GM19023 (cell line): Measurements from ENCODE around the gene SPRR2B.
"Not testable (repeated sequence)": the region's sequence is repeated elsewhere in the genome, so short reads cannot be mapped to it uniquely, and the experiment has no call there.

Source experiments
- ATAC-seq: cut with Tn5 transposase; IDR thresholded peaks from one replicate; pipeline ENCODE4 v1.9.1; 2021; ENCODE audit warnings: mild to moderate bottlenecking, moderate library complexity; ENCODE audit not compliant: unreplicated experiment

The SPRR2B gene

DNA sequence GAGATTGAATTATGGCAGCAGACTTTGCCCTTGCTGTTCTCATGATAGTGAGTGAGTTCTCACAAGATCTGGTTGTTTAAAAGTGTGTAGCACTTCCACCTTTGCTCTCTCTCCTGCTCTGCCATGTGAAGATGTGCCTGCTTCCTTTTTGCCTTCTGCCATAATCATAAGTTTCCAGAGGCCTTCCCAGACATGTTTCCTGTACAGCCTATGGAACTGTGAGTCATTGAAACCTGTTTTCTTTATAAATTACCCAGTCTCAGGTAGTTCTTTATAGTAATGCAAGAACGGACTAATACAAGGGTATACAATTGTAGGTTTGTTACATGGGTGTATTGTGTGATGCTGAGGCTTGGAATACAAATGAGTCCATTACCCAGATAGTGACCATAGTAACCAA lies 36.2 kb downstream of the SPRR2B start:
- ATAC-seq = no peak

DNA sequence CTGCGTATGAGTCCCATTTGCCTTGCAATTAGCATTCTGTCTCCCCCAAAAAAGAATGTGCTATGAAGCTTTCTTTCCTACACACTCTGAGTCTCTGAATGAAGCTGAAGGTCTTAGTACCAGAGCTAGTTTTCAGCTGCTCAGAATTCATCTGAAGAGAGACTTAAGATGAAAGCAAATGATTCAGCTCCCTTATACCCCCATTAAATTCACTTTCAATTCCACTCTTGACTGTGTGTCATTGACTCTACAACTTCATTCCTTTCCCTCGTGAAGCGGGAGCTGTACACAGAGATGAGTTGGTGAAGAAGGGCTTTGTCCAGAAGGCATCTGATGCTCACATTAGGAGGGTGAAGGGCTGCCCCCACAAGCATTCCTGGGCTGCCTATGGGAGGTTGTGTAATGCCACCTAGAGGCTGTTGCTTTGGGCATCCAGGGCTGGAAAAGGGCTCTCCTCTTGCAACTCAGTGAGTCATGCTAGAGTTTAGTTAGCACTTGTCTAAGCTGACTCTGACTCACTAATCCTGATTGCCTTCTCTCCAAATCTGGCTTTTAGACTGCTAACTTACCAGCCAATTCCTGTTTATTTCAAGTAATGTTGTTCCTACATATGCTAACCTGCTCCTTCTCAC lies 38.6 kb downstream of the SPRR2B start:
- ATAC-seq = no peak

DNA sequence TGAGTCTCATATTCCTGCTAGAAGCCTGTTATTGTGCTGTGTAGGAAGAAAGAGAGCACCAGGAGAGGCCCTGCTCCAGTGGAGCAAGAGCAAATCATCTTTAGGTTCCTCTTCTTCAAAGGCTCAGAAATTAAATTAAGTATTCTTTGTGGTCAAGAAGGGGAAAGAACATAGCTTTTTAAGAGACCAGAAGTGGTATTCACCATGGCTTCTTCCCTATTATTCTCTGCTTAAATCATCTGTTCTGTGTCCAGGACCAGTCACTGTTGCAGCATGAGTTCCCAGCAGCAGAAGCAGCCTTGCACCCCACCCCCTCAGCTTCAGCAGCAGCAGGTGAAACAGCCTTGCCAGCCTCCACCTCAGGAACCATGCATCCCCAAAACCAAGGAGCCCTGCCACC lies 39.3 kb downstream of the SPRR2B start:
- no peak for ATAC-seq

DNA sequence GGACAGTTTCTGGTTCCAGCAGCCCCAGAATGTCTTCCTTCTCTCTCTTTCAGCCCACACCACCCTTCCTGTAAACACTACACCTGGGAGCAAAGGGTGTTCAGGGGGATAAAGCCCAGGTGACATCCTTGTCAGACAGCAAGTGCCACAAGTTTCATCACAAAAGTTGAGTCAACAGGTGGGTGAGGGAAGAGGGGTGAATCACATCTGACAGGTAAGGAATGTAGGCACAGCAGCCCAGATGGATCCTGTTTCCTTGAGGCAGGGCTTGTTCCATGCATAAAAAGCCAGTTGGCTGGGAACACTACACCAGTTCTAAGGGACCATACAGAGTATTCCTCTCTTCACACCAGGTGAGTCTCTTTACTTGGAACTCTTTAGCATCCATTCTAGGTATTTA lies 40.5 kb downstream of the SPRR2B start, which contains the start of gene SPRR1B:
Gene SPRR1B (plus strand): TSS at position 309 of the 400 bp plus-strand sequence. CDS start 1,143 bp downstream, outside the sequence.
- no peak for ATAC-seq

DNA sequence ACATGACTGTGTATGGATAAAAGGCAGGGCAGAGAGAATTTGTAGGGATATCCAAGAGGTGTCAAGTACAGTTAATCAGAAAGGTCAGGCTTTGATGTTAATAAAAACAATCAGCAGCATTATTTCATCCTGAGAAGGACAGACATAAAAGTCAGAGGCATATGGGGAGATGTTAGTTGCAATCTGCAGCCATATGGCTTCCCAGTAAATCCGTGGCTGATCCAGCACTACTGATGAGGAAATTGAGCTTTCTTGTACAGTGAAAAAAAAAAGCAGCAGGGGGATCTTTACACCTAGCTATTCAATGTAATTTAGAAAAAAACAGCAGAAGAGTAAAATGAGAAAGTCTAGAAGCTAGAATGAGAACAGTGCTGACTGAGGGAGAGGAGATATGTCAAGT lies 42.6 kb downstream of the SPRR2B start:
- ATAC-seq = no peak

DNA sequence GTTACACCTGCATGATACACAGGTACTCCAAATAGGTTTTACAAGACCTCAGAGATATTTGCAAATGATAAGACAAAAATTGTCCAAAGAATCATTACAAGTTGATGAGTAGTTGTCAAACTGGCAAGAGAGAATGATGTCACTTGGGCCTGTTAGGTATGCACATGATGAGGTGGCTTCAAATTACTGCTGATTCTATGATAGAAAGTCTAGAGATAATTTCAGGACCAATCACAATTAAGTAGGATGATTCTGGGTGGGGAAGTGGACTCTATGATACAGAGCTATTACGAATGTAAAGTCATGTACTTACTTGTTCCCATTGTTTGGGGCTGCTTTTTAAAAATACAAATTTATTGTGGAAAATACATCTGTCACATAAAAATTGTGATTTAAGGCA lies 45.6 kb downstream of the SPRR2B start:
- no peak for ATAC-seq

DNA sequence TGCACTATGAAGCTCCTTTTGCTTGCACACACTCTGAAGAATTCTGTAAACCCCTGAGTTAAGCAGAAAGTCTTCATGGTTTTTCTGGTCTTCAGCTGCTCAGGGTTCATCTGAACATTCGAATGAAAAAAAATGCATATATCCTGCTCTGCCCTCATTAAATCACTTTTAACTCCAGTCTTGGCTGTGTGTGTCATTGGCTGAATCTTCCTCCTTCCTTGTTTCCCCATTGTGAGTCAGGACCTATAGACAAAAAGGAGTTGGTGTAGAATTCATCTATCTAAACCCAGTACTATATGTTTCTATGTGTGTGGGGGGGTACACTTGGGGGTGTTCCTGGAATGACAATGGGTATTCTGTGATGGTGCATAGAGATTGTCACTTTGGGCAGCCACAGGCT lies 47.0 kb downstream of the SPRR2B start:
- no peak for ATAC-seq

DNA sequence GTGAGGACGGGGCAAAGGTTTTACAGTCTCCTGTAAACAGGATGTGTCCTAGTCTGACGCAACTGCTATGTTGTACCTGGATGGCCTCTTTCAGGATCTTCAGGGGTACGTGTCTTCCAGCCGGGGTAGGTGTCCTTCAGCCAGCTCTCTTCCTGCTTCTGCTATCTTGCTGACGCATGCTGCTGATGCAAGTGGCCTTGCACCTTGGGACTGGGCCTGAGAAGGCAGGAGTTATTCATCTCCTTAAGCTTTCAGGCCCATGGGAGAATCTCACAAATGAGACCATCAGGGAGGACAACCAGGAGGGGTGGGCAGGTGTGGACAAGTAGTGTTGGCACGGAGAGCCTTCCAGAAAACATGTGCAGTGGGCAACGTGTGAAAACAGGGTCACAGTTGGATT lies 48.3 kb downstream of the SPRR2B start:
- no peak for ATAC-seq

DNA sequence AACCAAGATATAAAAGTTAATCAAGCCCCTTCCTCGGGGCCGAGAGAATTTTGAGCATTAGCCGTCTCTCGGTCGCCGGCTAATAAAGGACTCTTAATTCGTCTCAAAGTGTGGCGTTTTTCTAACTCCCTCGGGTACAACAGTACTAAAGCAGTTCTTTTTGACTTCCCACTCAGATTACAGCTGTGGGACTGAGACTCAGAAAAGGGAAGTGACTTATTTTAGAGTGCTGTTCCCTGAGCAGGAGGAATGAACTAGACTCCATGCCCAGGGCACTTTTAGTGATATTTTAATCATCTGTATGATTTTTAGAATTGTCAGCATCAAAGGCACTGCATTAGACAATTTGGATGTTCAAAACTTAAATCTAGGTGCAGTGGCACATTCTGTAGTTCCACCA lies 49.1 kb downstream of the SPRR2B start:
- not testable (repeated sequence) for ATAC-seq

DNA sequence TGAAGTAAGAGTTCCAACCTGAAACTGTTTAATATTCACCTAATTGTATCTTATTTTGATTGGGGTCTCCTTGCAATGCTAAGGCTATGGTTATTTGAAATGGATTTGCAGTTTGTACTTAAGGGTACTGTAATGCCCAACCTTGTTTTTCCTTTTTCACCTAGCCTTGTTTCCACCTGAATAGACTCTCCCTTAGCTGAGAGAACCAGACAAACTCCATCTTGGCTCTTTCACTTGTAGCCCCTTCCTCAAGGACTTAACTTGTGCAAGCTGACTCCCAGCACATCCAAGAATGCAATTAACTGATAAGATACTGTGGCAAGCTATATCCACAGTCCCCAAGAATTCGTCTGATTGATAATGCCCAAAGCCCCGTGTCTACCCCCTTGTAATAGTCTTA lies 49.6 kb downstream of the SPRR2B start:
- not testable (repeated sequence) for ATAC-seq
